GM18502 (cell line): ENCODE data around the gene ABL1.

Experiments
- ATAC-seq: cut with Tn5 transposase; IDR thresholded peaks from one replicate; pipeline ENCODE4 v1.9.1; 2021; ENCODE audit warnings: mild to moderate bottlenecking; ENCODE audit not compliant: unreplicated experiment, poor library complexity

The ABL1 gene

GRCh38 chr9:130886981-130887380 is 51.9 kb downstream of the ABL1 start:
- ATAC-seq = no peak

GRCh38 chr9:130887494-130888144 is 52.6 kb downstream of the ABL1 start:
- ATAC-seq = no peak

GRCh38 chr9:130888146-130888885 is 53.3 kb downstream of the ABL1 start:
- ATAC-seq = no peak

GRCh38 chr9:130890124-130890523 is 55.1 kb downstream of the ABL1 start:
- no peak for ATAC-seq

GRCh38 chr9:130890870-130891687 is 56.0 kb downstream of the ABL1 start:
- ATAC-seq = no peak

- no peak for ATAC-seq
Measured at GRCh38 chr9:130891688-130892476, 56.8 kb downstream of the ABL1 start.

- ATAC-seq = no peak
Measured at GRCh38 chr9:130892477-130893304, 57.6 kb downstream of the ABL1 start.

GRCh38 chr9:130893341-130894101 is 58.5 kb downstream of the ABL1 start:
- ATAC-seq = no peak

- ATAC-seq = no peak
Measured at GRCh38 chr9:130894546-130894945, 59.5 kb downstream of the ABL1 start.

- no peak for ATAC-seq
Measured at GRCh38 chr9:130895038-130895437, 60.0 kb downstream of the ABL1 start.

GRCh38 chr9:130895481-130896232 is 60.6 kb downstream of the ABL1 start:
- no peak for ATAC-seq

- no peak for ATAC-seq
Measured at GRCh38 chr9:130896233-130897014, 61.4 kb downstream of the ABL1 start, which contains the start of gene QRFP. Gene QRFP, minus strand, starts transcription at chr9:130896812. Its CDS starts 2,974 bp downstream, at chr9:130893838.

GRCh38 chr9:130897105-130897751 is 62.2 kb downstream of the ABL1 start:
- no peak for ATAC-seq

GRCh38 chr9:130897848-130898551 is 62.9 kb downstream of the ABL1 start:
- no peak for ATAC-seq

- no peak for ATAC-seq
Measured at GRCh38 chr9:130898552-130898852, 63.4 kb downstream of the ABL1 start.

GRCh38 chr9:130899051-130899748 is 64.1 kb downstream of the ABL1 start:
- no peak for ATAC-seq
